GM21367 (cell line): ENCODE results near the gene ACHE.
"Not testable (repeated sequence)": the region's sequence is repeated elsewhere in the genome, so short reads cannot be mapped to it uniquely, and the experiment has no call there.

Experiments used
- ATAC-seq: cut with Tn5 transposase; IDR thresholded peaks from one replicate; pipeline ENCODE4 v1.9.1; 2021; ENCODE audit not compliant: unreplicated experiment

ACHE gene

GRCh38 chr7:100895701-100895955 lies at the start of gene ACHE:
TSS of gene ACHE (minus strand) at chr7:100895888. CDS start at chr7:100894232, 1,656 bp downstream.
- ATAC-seq: no peak

- ATAC-seq: no peak
Measured at GRCh38 chr7:100944138-100944537, 48.5 kb upstream of the ACHE start.

GRCh38 chr7:100943693-100944092 lies 48.0 kb upstream of the ACHE start:
- no peak for ATAC-seq

- ATAC-seq: no peak
Measured at GRCh38 chr7:100942045-100942774, 46.5 kb upstream of the ACHE start.

- not testable (repeated sequence) for ATAC-seq
Measured at GRCh38 chr7:100936167-100936566, 40.5 kb upstream of the ACHE start.

GRCh38 chr7:100935381-100935780 lies 39.7 kb upstream of the ACHE start:
- not testable (repeated sequence) for ATAC-seq

- ATAC-seq: no peak
Measured at GRCh38 chr7:100933734-100934133, 38.0 kb upstream of the ACHE start.

- no peak for ATAC-seq
Measured at GRCh38 chr7:100929808-100930174, 34.1 kb upstream of the ACHE start.

GRCh38 chr7:100923616-100924015 lies 27.9 kb upstream of the ACHE start:
- ATAC-seq: not testable (repeated sequence)

- ATAC-seq: no peak
Measured at GRCh38 chr7:100921039-100921438, 25.4 kb upstream of the ACHE start.

- not testable (repeated sequence) for ATAC-seq
Measured at GRCh38 chr7:100919779-100920437, 24.2 kb upstream of the ACHE start.

GRCh38 chr7:100919335-100919734 lies 23.6 kb upstream of the ACHE start:
- ATAC-seq: not testable (repeated sequence)

- no peak for ATAC-seq
Measured at GRCh38 chr7:100914879-100915447, 19.3 kb upstream of the ACHE start.

- ATAC-seq: no peak
Measured at GRCh38 chr7:100914208-100914878, 18.7 kb upstream of the ACHE start.

- ATAC-seq: no peak
Measured at GRCh38 chr7:100911484-100911883, 15.8 kb upstream of the ACHE start.

GRCh38 chr7:100910443-100910842 lies 14.8 kb upstream of the ACHE start:
- ATAC-seq: not testable (repeated sequence)

- no peak for ATAC-seq
Measured at GRCh38 chr7:100908512-100908911, 12.8 kb upstream of the ACHE start.

- ATAC-seq: no peak
Measured at GRCh38 chr7:100902638-100903037, 7.0 kb upstream of the ACHE start.

- no peak for ATAC-seq
Measured at GRCh38 chr7:100901921-100902332, 6.2 kb upstream of the ACHE start.

- no peak for ATAC-seq
Measured at GRCh38 chr7:100900978-100901377, 5.3 kb upstream of the ACHE start.

GRCh38 chr7:100899432-100899831 lies 3.7 kb upstream of the ACHE start:
- no peak for ATAC-seq
